Measurements from ENCODE around the gene TMBIM6. TPM values are rescaled to one million over a fixed set of nuclear protein-coding genes. Genes with fewer than 3 reads are reported as not detected.
A peak's percentile ranks its signal among the peaks of the same experiment; 100 is the strongest.
"Not testable (repeated sequence)": the region's sequence is repeated elsewhere in the genome, so short reads cannot be mapped to it uniquely, and the experiment has no call there.

TMBIM6 gene
- total RNA-seq, 1 experiment from 2014 or later: 386 TPM

- not testable (repeated sequence) for H2AFZ ChIP-seq (ENCODE audit: low read length); DNase-seq; H4K20me1 ChIP-seq (ENCODE audit: insufficient read depth, low read depth, low read length); H3K27me3 ChIP-seq (ENCODE audit: low read length); H3K4me2 ChIP-seq (ENCODE audit: low read depth, low read length, poor library complexity, severe bottlenecking); H3K9me3 ChIP-seq (ENCODE audit: low read length); H3K4me3 ChIP-seq (ENCODE audit: low read length); H3K27ac ChIP-seq (ENCODE audit: low read length); H3K9ac ChIP-seq (ENCODE audit: low read length); H3K36me3 ChIP-seq (ENCODE audit: insufficient read depth, low read length); H3K9me2 ChIP-seq (replicated peaks; ENCODE audit: insufficient read depth, low read length); H3K79me2 ChIP-seq (ENCODE audit: low read length)
- peaks cover 24% of the 10 kb centered on the region for H3K4me1 ChIP-seq (ENCODE audit: low read length)
Measured at GRCh38 chr12:49713952-49714351, 27.4 kb upstream of the TMBIM6 start.

- DNase-seq: peak; percentile 90
Measured at GRCh38 chr12:49716553-49716952, 24.8 kb upstream of the TMBIM6 start.

GRCh38 chr12:49717800-49718199 lies 23.6 kb upstream of the TMBIM6 start:
- H4K20me1 ChIP-seq (ENCODE audit: insufficient read depth, low read depth, low read length); H3K9ac ChIP-seq (ENCODE audit: low read length); H3K9me2 ChIP-seq (replicated peaks; ENCODE audit: insufficient read depth, low read length); H3K9me3 ChIP-seq (ENCODE audit: low read length); H3K4me3 ChIP-seq (ENCODE audit: low read length); H3K36me3 ChIP-seq (ENCODE audit: insufficient read depth, low read length); H3K27ac ChIP-seq (ENCODE audit: low read length); H3K4me2 ChIP-seq (ENCODE audit: low read depth, low read length, poor library complexity, severe bottlenecking); DNase-seq; H2AFZ ChIP-seq (ENCODE audit: low read length); H3K79me2 ChIP-seq (ENCODE audit: low read length); H3K27me3 ChIP-seq (ENCODE audit: low read length): not testable (repeated sequence)
- H3K4me1 ChIP-seq (ENCODE audit: low read length): peaks cover 24% of the 10 kb centered on the region

More at GRCh38 chr12:49716553-49716952, 24.8 kb upstream of the TMBIM6 start:
- no peaks in the 10 kb centered on the region for H4K20me1 ChIP-seq (ENCODE audit: insufficient read depth, low read depth, low read length)
- H3K9me2 ChIP-seq (replicated peaks; ENCODE audit: insufficient read depth, low read length): no peaks in the 10 kb centered on the region
- H3K27me3 ChIP-seq (ENCODE audit: low read length): no peaks in the 10 kb centered on the region
- H3K4me1 ChIP-seq (ENCODE audit: low read length): peaks cover 24% of the 10 kb centered on the region
- peak overlapping the region; percentile 37; the same call in 1 of the 2 replicates for H3K9ac ChIP-seq (ENCODE audit: low read length)
- H3K9me3 ChIP-seq (ENCODE audit: low read length): no peaks in the 10 kb centered on the region
- H2AFZ ChIP-seq (ENCODE audit: low read length): peak overlapping the region; percentile 71; the same call in 1 of the 2 replicates
- H3K27ac ChIP-seq (ENCODE audit: low read length): peak overlapping the region; percentile 86
- H3K36me3 ChIP-seq (ENCODE audit: insufficient read depth, low read length): no peaks in the 10 kb centered on the region
- peak overlapping the region; percentile 7; the same call in 1 of the 2 replicates for H3K4me3 ChIP-seq (ENCODE audit: low read length)
- peak overlapping the region; percentile 64 for H3K4me2 ChIP-seq (ENCODE audit: low read depth, low read length, poor library complexity, severe bottlenecking)
- H3K79me2 ChIP-seq (ENCODE audit: low read length): no peaks in the 10 kb centered on the region

- Histone ChIP-seq H3K9me3 (ENCODE audit: low read length) (no peaks in the 10 kb centered on the region), H3K4me2 (ENCODE audit: low read depth, low read length, poor library complexity, severe bottlenecking) (no peak overlapping the region), H3K27ac (ENCODE audit: low read length) (no peak overlapping the region), H3K9me2 (replicated peaks; ENCODE audit: insufficient read depth, low read length) (no peaks in the 10 kb centered on the region), H3K27me3 (ENCODE audit: low read length) (no peaks in the 10 kb centered on the region), H3K4me1 (ENCODE audit: low read length) (peaks cover 24% of the 10 kb centered on the region), H3K4me3 (ENCODE audit: low read length) (no peak overlapping the region), H3K36me3 (ENCODE audit: insufficient read depth, low read length) (no peaks in the 10 kb centered on the region), H2AFZ (ENCODE audit: low read length) (no peak overlapping the region), H3K9ac (ENCODE audit: low read length) (no peak overlapping the region), H4K20me1 (ENCODE audit: insufficient read depth, low read depth, low read length) (no peaks in the 10 kb centered on the region), H3K79me2 (ENCODE audit: low read length) (no peaks in the 10 kb centered on the region)
- DNase-seq: peak; percentile 57
Measured at GRCh38 chr12:49720214-49720613, 21.1 kb upstream of the TMBIM6 start.

GRCh38 chr12:49721355-49721754 lies 20.0 kb upstream of the TMBIM6 start:
- not testable (repeated sequence) for H3K9ac ChIP-seq (ENCODE audit: low read length)

GRCh38 chr12:49728446-49728845 lies 12.9 kb upstream of the TMBIM6 start:
- Histone ChIP-seq H3K36me3 (ENCODE audit: insufficient read depth, low read length) (no peaks in the 10 kb centered on the region), H3K9me3 (ENCODE audit: low read length) (no peaks in the 10 kb centered on the region), H3K79me2 (ENCODE audit: low read length) (no peaks in the 10 kb centered on the region), H3K4me2 (ENCODE audit: low read depth, low read length, poor library complexity, severe bottlenecking) (no peak overlapping the region), H3K4me3 (ENCODE audit: low read length) (no peak overlapping the region), H3K9ac (ENCODE audit: low read length) (no peak overlapping the region), H3K9me2 (replicated peaks; ENCODE audit: insufficient read depth, low read length) (no peaks in the 10 kb centered on the region), H3K27me3 (ENCODE audit: low read length) (no peaks in the 10 kb centered on the region), H2AFZ (ENCODE audit: low read length) (no peak overlapping the region), H3K4me1 (ENCODE audit: low read length) (no peaks in the 10 kb centered on the region), H4K20me1 (ENCODE audit: insufficient read depth, low read depth, low read length) (no peaks in the 10 kb centered on the region), H3K27ac (ENCODE audit: low read length) (no peak overlapping the region)
- no peak for DNase-seq

More at GRCh38 chr12:49721355-49721754, 20.0 kb upstream of the TMBIM6 start:
- H3K36me3 ChIP-seq (ENCODE audit: insufficient read depth, low read length); H3K27ac ChIP-seq (ENCODE audit: low read length); H3K79me2 ChIP-seq (ENCODE audit: low read length); DNase-seq; H3K9me3 ChIP-seq (ENCODE audit: low read length); H3K9me2 ChIP-seq (replicated peaks; ENCODE audit: insufficient read depth, low read length); H2AFZ ChIP-seq (ENCODE audit: low read length); H4K20me1 ChIP-seq (ENCODE audit: insufficient read depth, low read depth, low read length); H3K27me3 ChIP-seq (ENCODE audit: low read length); H3K4me3 ChIP-seq (ENCODE audit: low read length); H3K4me2 ChIP-seq (ENCODE audit: low read depth, low read length, poor library complexity, severe bottlenecking): not testable (repeated sequence)
- peaks cover 13% of the 10 kb centered on the region for H3K4me1 ChIP-seq (ENCODE audit: low read length)

- Histone ChIP-seq H3K4me2 (ENCODE audit: low read depth, low read length, poor library complexity, severe bottlenecking) (no peak overlapping the region), H3K4me3 (ENCODE audit: low read length) (no peak overlapping the region), H3K9ac (ENCODE audit: low read length) (no peak overlapping the region), H3K27ac (ENCODE audit: low read length) (no peak overlapping the region), H4K20me1 (ENCODE audit: insufficient read depth, low read depth, low read length) (no peaks in the 10 kb centered on the region), H3K36me3 (ENCODE audit: insufficient read depth, low read length) (no peaks in the 10 kb centered on the region), H3K4me1 (ENCODE audit: low read length) (no peaks in the 10 kb centered on the region), H3K9me2 (replicated peaks; ENCODE audit: insufficient read depth, low read length) (no peaks in the 10 kb centered on the region), H3K79me2 (ENCODE audit: low read length) (no peaks in the 10 kb centered on the region), H3K27me3 (ENCODE audit: low read length) (no peaks in the 10 kb centered on the region), H3K9me3 (ENCODE audit: low read length) (no peaks in the 10 kb centered on the region), H2AFZ (ENCODE audit: low read length) (no peak overlapping the region)
- DNase-seq: no peak
Measured at GRCh38 chr12:49730050-49730449, 11.3 kb upstream of the TMBIM6 start.

GRCh38 chr12:49730568-49731101 lies 10.7 kb upstream of the TMBIM6 start:
- Histone ChIP-seq H3K4me1 (ENCODE audit: low read length) (no peaks in the 10 kb centered on the region), H3K9me3 (ENCODE audit: low read length) (no peaks in the 10 kb centered on the region), H3K9me2 (replicated peaks; ENCODE audit: insufficient read depth, low read length) (no peaks in the 10 kb centered on the region), H3K27ac (ENCODE audit: low read length) (no peak overlapping the region), H3K27me3 (ENCODE audit: low read length) (no peaks in the 10 kb centered on the region), H2AFZ (ENCODE audit: low read length) (no peak overlapping the region), H3K36me3 (ENCODE audit: insufficient read depth, low read length) (no peaks in the 10 kb centered on the region), H3K4me3 (ENCODE audit: low read length) (no peak overlapping the region), H3K9ac (ENCODE audit: low read length) (no peak overlapping the region), H4K20me1 (ENCODE audit: insufficient read depth, low read depth, low read length) (no peaks in the 10 kb centered on the region), H3K79me2 (ENCODE audit: low read length) (no peaks in the 10 kb centered on the region), H3K4me2 (ENCODE audit: low read depth, low read length, poor library complexity, severe bottlenecking) (no peak overlapping the region)
- DNase-seq: no peak
